HepG2 (cell line): ENCODE results near the gene MAPK14. TPM values are rescaled to one million over a fixed set of nuclear protein-coding genes. Genes with fewer than 3 reads are reported as not detected.

Source experiments
- DBP ChIP-seq: sonication (generic); formaldehyde crosslinking; IDR thresholded peaks from 2 replicates; pipeline ENCODE4 v1.4.0; 2020; ENCODE audit warnings: missing genetic modification reagents; ENCODE audit errors: not compliant biosample characterization
- DMTF1 ChIP-seq: sonication (generic); formaldehyde crosslinking; IDR thresholded peaks from 2 replicates; pipeline ENCODE4 v1.4.0; 2020; ENCODE audit warnings: mild to moderate bottlenecking, missing genetic modification reagents
- DNMT1 ChIP-seq: sonication (generic); formaldehyde crosslinking; IDR thresholded peaks from 2 replicates; pipeline ENCODE4 v1.5.1; 2020; ENCODE audit warnings: mild to moderate bottlenecking, missing genetic modification reagents
- HNRNPUL1 ChIP-seq: fragments of 200-400 bp; formaldehyde crosslinking; IDR thresholded peaks from 2 replicates; pipeline ENCODE4 v1.6.1; 2017; ENCODE audit warnings: low read depth, mild to moderate bottlenecking, low read length, moderate library complexity
- JUNB ChIP-seq: sonication (generic); formaldehyde crosslinking; IDR thresholded peaks from 2 replicates; pipeline ENCODE4 v1.8.0; 2022; ENCODE audit warnings: missing genetic modification reagents, mild to moderate bottlenecking, borderline replicate concordance
- MAFF ChIP-seq: IDR thresholded peaks from 2 replicates; pipeline ENCODE4 v1.6.1; 2011; ENCODE audit warnings: low read depth, low read length, improper control_type of control experiment
- POGZ ChIP-seq: sonication (generic); formaldehyde crosslinking; IDR thresholded peaks from 2 replicates; pipeline ENCODE4 v1.4.0; 2020; ENCODE audit warnings: mild to moderate bottlenecking, missing genetic modification reagents
- PRDM4 ChIP-seq: sonication (generic); formaldehyde crosslinking; IDR thresholded peaks from 2 replicates; pipeline ENCODE4 v1.9.0; 2021; ENCODE audit warnings: missing genetic modification reagents, borderline replicate concordance
- SIX1 ChIP-seq: sonication (generic); formaldehyde crosslinking; IDR thresholded peaks from 2 replicates; pipeline ENCODE4 v1.4.0; 2020; ENCODE audit warnings: missing genetic modification reagents, borderline replicate concordance
- SMARCC2 ChIP-seq: fragments of 450-650 bp; IDR thresholded peaks from 2 replicates; pipeline ENCODE4 v1.6.1; 2017; ENCODE audit warnings: antibody characterized with exemption, mild to moderate bottlenecking
- SRSF1 ChIP-seq: fragments of 200-400 bp; formaldehyde crosslinking; optimal IDR thresholded peaks from 2 replicates; pipeline ENCODE3; 2017; ENCODE audit warnings: mild to moderate bottlenecking, low read depth, low read length, moderate library complexity
- TCF12 ChIP-seq, 2 experiments: fragments of 450-650 bp in 1 of 2; sonication (generic) in 1 of 2; formaldehyde crosslinking in 1 of 2; IDR thresholded peaks; 2 replicates each; pipeline versions ENCODE4 v1.6.1 to v1.8.0; 2017 to 2022; ENCODE audit warnings: antibody characterized with exemption in 1 of 2, mild to moderate bottlenecking in 1 of 2, missing genetic modification reagents in 1 of 2, moderate library complexity in 1 of 2
- THAP11 ChIP-seq: IDR thresholded peaks from 2 replicates; pipeline ENCODE4 v1.6.1; 2016; ENCODE audit warnings: missing biosample characterization, missing genetic modification reagents
- UBTF ChIP-seq: sonication (generic); formaldehyde crosslinking; IDR thresholded peaks from 2 replicates; pipeline ENCODE4 v1.4.0; 2020; ENCODE audit warnings: mild to moderate bottlenecking, missing genetic modification reagents
- ZBTB7A ChIP-seq: sonication (generic); formaldehyde crosslinking; IDR thresholded peaks from 2 replicates; pipeline ENCODE4 v1.8.0; 2022; ENCODE audit warnings: mild to moderate bottlenecking, missing genetic modification reagents
- ZFP36 ChIP-seq: fragments of 150-350 bp; IDR thresholded peaks from 2 replicates; pipeline ENCODE4 v1.6.1; 2018; ENCODE audit warnings: borderline replicate concordance, low read length, low read depth; ENCODE audit not compliant: partially characterized antibody
- ZNF574 ChIP-seq: sonication (generic); formaldehyde crosslinking; IDR thresholded peaks from 2 replicates; pipeline ENCODE4 v1.4.0; 2020; ENCODE audit warnings: missing genetic modification reagents
- ZNF768 ChIP-seq: sonication (generic); formaldehyde crosslinking; IDR thresholded peaks from 2 replicates; pipeline ENCODE4 v1.4.0; 2020; ENCODE audit warnings: missing genetic modification reagents
- polyA plus RNA-seq, 8 experiments: library from polyadenylated mRNA; depleted of rRNA in 3 of 8; stranded (reverse) in 7 of 8; unstranded in 1 of 8; fragments of >200 nt; fragmentation: Illumina TruSeq in 4 of 8; extraction: Trizol in 4 of 8; gene quantifications; 2 replicates each; pipeline versions ENCODE4 v1.2.1 to v1.2.3, GENCODE V29; 2011 to 2016; ENCODE audit warnings: low read depth in 4 of 8, missing spikeins in 1 of 8, mixed read lengths in 1 of 8; ENCODE audit not compliant: insufficient read depth in 1 of 8
- total RNA-seq, 5 experiments: library from RNA; depleted of rRNA; stranded (reverse); fragments of >200 nt; fragmentation: Illumina TruSeq; extraction: Trizol; gene quantifications; 2 replicates each; pipeline ENCODE4 v1.2.3, GENCODE V29; 2016; ENCODE audit warnings: low read depth in 1 of 5

The MAPK14 gene
- total and polyA plus RNA-seq, 2 of the 13 experiments (the other 11 are each of a cell fraction or from before 2014, with no cell fraction given): 66.3 to 67.3 TPM

GRCh38 chr6:36027501-36028087 is at the start of gene MAPK14 (continued):
- 0 out of 2 replicates have a peak, but pooled peaks have one; percentile 17 for TF ChIP-seq PRDM4 (CRISPR knock-in tag)
- peak; percentile 48 for TF ChIP-seq SRSF1
- peak; percentile 82 for TF ChIP-seq ZBTB7A (CRISPR knock-in tag)
- no peak for TF ChIP-seq JUNB (CRISPR knock-in tag)
- TF ChIP-seq ZFP36: no peak
- peak; percentile 56; the same call in 1 of the 2 replicates for TF ChIP-seq SIX1 (CRISPR knock-in tag)
- no peak for TF ChIP-seq TCF12 (IDR thresholded peaks at IDR 0.05)
- no peak for TF ChIP-seq TCF12 (CRISPR knock-in tag; IDR thresholded peaks at IDR 0.05)
- TF ChIP-seq POGZ (CRISPR knock-in tag): peak; percentile 100
- TF ChIP-seq THAP11: peak; percentile 89
- TF ChIP-seq DBP (CRISPR knock-in tag): peak; percentile 19
- peak; percentile 98 for TF ChIP-seq ZNF574 (CRISPR knock-in tag)
- TF ChIP-seq DMTF1 (CRISPR knock-in tag): no peak
- no peak for TF ChIP-seq ZNF768 (CRISPR knock-in tag)
- no peak for TF ChIP-seq HNRNPUL1
- peak; percentile 74; the same call in 1 of the 2 replicates for TF ChIP-seq UBTF (CRISPR knock-in tag)
- no peak for TF ChIP-seq MAFF
- TF ChIP-seq DNMT1 (CRISPR knock-in tag): peak; percentile 76; the same call in 1 of the 2 replicates
- no peak for TF ChIP-seq SMARCC2
